ENCODE measurements around the gene LRP1-AS. TPM values are rescaled to one million over a fixed set of nuclear protein-coding genes. Genes with fewer than 3 reads are reported as not detected.
A peak's percentile ranks its signal among the peaks of the same experiment; 100 is the strongest.

The LRP1-AS gene
- total and polyA plus RNA-seq, 8 donors: not detected

GRCh38 chr12:57177354-57177753, 29.9 kb upstream of the LRP1-AS start:
- Histone ChIP-seq H3K36me3 (peaks cover 46 to 90% (median 89%) of the 10 kb centered on the region in 4 donors), H3K4me3 (no peak overlapping the region), H3K27ac (no peak overlapping the region), H3K4me1 (peaks cover 6 to 16% (median 8%) of the 10 kb centered on the region in 4 donors), H3K9me3 (no peaks in the 10 kb centered on the region), H3K27me3 (no peaks in the 10 kb centered on the region)
- intact Hi-C loops (cut with DNase I; ENCODE audit: low total_unique reads): loop anchor here (5.0 kb wide), 1 partner anchor 40 kb away; no protein-coding TSS in a partner anchor
- WGBS, 5 donors: 89 to 94% (median 93%) methylated on average over 16 of the region's 16 CpGs
- no peak for DNase-seq
- no peak for TF ChIP-seq POLR2A (IDR thresholded peaks at IDR 0.05)
- no peak for TF ChIP-seq POLR2AphosphoS5 (IDR thresholded peaks at IDR 0.05)
- TF ChIP-seq CTCF (IDR thresholded peaks at IDR 0.05): no peak
- TF ChIP-seq EP300 (IDR thresholded peaks at IDR 0.05): no peak

DNA sequence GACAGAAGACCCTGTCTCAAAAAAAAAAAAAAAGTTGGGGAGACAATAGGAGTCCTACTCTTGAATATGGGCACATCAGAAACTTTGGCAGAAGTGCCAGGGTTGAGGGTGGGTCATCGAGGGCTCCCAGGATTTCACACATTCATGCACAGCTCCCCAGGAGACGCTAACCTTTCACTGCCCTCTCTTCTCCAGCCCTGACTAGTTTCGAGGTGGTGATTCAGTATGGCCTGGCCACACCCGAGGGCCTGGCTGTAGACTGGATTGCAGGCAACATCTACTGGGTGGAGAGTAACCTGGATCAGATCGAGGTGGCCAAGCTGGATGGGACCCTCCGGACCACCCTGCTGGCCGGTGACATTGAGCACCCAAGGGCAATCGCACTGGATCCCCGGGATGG, 29.4 kb upstream of the LRP1-AS start:
- no peak for DNase-seq
- H3K27ac ChIP-seq: no peak overlapping the region
- H3K36me3 ChIP-seq: peaks cover 46 to 95% (median 88%) of the 10 kb centered on the region in 4 donors
- TF ChIP-seq POLR2AphosphoS5 (IDR thresholded peaks at IDR 0.05) (no peak), POLR2A (IDR thresholded peaks at IDR 0.05) (no peak), CTCF (IDR thresholded peaks at IDR 0.05) (no peak), EP300 (IDR thresholded peaks at IDR 0.05) (no peak)
- intact Hi-C loops (cut with DNase I; ENCODE audit: low total_unique reads): loop anchor here (5.0 kb wide), 1 partner anchor 40 kb away; no protein-coding TSS in a partner anchor
- no peak overlapping the region for H3K4me3 ChIP-seq
- H3K27me3 ChIP-seq: no peaks in the 10 kb centered on the region
- H3K9me3 ChIP-seq: no peaks in the 10 kb centered on the region
- 76 to 84% (median 80%) methylated on average over 8 to 9 of the region's 9 CpGs for whole genome bisulfite sequencing, 5 donors
- peaks cover 6 to 16% (median 8%) of the 10 kb centered on the region in 4 donors for H3K4me1 ChIP-seq

DNA sequence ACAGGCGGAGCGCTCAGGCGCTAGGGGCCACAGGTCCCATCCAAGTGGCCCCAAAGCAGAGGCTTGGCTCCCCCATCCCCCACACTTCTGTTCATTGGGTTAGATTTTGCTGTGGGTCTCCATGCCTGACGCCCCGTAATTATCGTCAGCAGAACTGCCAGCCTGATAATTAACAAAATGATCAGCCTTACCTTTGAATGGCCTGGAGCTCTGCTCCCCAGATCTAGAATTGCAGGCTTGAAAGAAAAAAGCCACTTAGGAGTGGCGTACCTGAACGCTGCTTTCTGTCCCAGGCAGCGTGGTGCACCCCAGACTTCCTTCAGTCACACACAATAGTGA, 28.7 kb upstream of the LRP1-AS start:
- no peak for DNase-seq
- intact Hi-C loops (cut with DNase I; ENCODE audit: low total_unique reads): loop anchor here (5.0 kb wide), 1 partner anchor 39 kb away; no protein-coding TSS in a partner anchor
- Histone ChIP-seq H3K27me3 (no peaks in the 10 kb centered on the region), H3K4me3 (no peak overlapping the region), H3K4me1 (peaks cover 6 to 16% (median 8%) of the 10 kb centered on the region in 4 donors), H3K27ac (peak overlapping the region in 1 of 5 donors; percentile 49), H3K9me3 (no peaks in the 10 kb centered on the region), H3K36me3 (peaks cover 46 to 96% (median 84%) of the 10 kb centered on the region in 4 donors)
- WGBS, 5 donors: 78 to 91% (median 83%) methylated on average over 8 to 9 of the region's 9 CpGs
- TF ChIP-seq POLR2A (IDR thresholded peaks at IDR 0.05) (no peak), CTCF (IDR thresholded peaks at IDR 0.05) (peak in 2 of 7 experiments; percentile 4 to 30)

DNA sequence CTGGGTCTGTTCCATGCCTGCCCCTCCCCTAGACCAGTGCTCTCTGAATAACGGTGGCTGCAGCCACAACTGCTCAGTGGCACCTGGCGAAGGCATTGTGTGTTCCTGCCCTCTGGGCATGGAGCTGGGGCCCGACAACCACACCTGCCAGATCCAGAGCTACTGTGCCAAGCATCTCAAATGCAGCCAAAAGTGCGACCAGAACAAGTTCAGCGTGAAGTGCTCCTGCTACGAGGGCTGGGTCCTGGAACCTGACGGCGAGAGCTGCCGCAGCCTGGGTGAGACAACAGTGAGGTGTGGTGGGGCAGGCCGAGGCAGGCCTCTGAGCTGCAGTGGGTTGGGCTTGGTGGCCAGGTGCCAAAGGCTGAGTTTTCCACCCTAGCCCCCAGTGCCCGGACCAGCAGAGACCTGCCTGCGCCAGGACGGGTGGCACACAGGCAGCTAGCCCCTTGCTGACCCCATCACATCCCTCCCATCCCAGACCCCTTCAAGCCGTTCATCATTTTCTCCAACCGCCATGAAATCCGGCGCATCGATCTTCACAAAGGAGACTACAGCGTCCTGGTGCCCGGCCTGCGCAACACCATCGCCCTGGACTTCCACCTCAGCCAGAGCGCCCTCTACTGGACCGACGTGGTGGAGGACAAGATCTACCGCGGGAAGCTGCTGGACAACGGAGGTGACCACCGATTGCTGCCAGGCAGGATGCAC, 28.2 kb upstream of the LRP1-AS start:
- peaks cover 44 to 95% (median 84%) of the 10 kb centered on the region in 4 donors for H3K36me3 ChIP-seq
- H3K27ac ChIP-seq: peak overlapping the region in 2 of 5 donors; percentile 49 to 70
- peak; percentile 86 to 87 for DNase-seq
- intact Hi-C loops (cut with DNase I; ENCODE audit: low total_unique reads): loop anchor here (5.0 kb wide), 1 partner anchor 38 kb away; no protein-coding TSS in a partner anchor
- 26 to 62% (median 49%) methylated on average over 13 to 29 of the region's 29 CpGs for WGBS, 5 donors
- TF ChIP-seq CTCF (IDR thresholded peaks at IDR 0.05) (peak in 5 of 7 experiments; percentile 47 to 72 (median 65)), POLR2A (IDR thresholded peaks at IDR 0.05) (no peak), POLR2AphosphoS5 (IDR thresholded peaks at IDR 0.05) (peak in 1 of 3 donors; percentile 22)
- H3K4me3 ChIP-seq: no peak overlapping the region
- H3K4me1 ChIP-seq: peaks cover 6 to 16% (median 8%) of the 10 kb centered on the region in 4 donors
- no peaks in the 10 kb centered on the region for H3K27me3 ChIP-seq
- no peaks in the 10 kb centered on the region for H3K9me3 ChIP-seq

Measured in stomach (tissue), 9 donors.